CD4-positive, alpha-beta T cell treated with Interleukin-1 beta for 1 hour (primary cell): ENCODE results near the gene LRR1.
"Not testable (repeated sequence)": the region's sequence is repeated elsewhere in the genome, so short reads cannot be mapped to it uniquely, and the experiment has no call there.

Experiments
- DNase-seq, 2 donors: peaks; one replicate each; pipeline ENCODE4 v3.0.0-alpha.2; 2020 to 2022

LRR1 gene

GRCh38 chr14:49586673-49587460 is 11.9 kb upstream of the LRR1 start:
- DNase-seq, result peak in 1 of 2 donors; percentile 84

GRCh38 chr14:49589387-49589786 is 9.4 kb upstream of the LRR1 start:
- no peak for DNase-seq

- DNase-seq, result no peak
These were observed 5.7 kb upstream of the LRR1 start for GRCh38 chr14:49593016-49593415.

DNA sequence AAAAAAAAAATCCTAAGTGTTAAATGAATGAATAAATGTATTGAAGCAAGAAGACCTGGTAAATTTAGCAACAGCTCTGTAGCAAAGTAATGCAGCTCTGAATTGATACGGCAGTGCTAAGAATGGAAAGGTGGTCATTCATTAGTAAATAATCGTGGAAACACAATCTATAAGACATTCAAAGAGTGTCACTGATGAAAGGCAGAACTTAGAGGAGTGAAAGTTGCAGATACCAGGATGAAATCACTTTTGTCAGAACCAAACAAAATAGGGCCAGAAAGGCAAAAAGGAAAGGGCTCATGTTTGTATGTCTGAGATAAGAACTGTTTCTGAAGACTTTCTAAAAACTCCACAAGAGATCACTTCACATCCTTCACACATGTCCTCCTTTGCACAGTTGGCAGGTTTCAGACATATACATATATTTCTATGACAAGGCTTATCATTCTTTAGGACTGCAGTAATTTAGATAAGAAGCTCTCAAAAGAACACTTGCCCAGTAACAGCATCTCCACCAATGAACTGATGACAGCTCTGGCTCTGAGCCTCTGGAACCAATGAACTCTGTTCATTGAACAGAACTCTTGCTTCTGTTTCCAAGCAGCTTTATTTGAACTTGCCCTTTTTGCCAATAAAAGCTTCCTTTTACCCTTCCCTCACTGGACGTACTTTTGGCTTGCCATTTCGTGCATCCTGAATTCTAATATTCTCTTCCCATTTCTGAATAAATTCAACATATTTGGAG is 4.2 kb upstream of the LRR1 start:
- DNase-seq, result no peak

DNA sequence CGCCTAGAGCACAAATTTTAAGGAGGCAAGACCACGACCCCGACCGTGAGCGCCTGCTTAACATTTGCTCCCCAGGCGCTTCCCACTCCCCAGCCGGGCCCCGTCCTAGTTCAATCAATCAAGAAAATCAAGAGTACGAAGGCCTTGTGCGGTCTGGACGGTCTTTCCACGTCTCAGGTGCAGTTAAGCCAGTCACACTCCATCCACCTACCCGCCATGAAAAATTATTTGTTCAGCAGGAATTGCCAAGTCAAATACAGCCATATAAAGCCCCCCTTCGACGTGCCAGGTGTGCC is 603 bp upstream of the LRR1 start:
- DNase-seq, result peak in 1 of 2 donors; percentile 9

DNA sequence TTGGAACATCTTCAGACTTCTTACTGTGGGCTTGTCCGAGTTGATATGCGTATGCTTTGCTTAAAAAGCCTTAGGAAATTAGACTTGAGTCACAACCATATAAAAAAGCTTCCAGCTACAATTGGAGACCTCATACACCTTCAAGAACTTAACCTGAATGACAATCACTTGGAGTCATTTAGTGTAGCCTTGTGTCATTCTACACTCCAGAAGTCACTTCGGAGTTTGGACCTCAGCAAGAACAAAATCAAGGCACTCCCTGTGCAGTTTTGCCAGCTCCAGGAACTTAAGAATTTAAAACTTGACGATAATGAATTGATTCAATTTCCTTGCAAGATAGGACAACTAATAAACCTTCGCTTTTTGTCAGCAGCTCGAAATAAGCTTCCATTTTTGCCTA is 8.8 kb downstream of the LRR1 start:
- DNase-seq, result no peak

DNA sequence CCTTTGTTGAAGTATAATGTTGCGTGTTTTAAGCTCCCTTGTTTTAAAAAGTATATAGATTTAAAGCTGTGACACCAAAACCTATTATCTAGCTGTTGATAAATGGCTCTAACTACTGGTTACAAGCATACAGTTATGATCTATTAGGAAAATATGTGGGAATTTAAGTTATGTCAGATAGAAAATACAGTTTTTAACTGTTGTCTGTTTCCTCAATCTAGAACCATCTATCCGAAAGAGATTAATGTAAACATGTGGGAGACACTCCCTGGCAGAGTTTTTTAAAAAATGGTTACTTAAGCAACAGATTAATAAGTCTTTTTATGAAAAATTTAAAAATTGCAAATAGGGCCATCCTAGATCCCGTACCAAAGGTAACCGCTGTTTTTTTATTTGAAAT is 13.5 kb downstream of the LRR1 start:
- no peak for DNase-seq

DNA sequence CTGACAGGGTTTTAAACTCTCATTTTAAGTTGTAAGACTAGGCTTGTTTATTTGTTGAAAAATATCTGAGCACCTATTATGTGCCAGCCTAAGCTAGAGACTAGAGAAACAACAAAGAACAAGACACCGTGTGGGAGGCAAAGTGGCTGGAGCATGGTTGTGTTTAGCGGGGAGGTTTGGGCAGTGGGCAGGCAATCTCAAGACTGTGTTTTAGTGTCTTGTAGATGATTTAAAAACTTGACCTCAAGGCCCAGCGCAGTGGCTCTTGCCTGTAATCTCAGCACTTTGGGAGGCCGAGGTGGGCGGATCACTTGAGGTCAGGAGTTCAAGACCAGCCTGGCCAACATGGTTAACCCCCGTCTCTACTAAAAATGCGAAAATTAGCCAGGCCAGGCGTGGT is 13.9 kb downstream of the LRR1 start:
- DNase-seq, result no peak

DNA sequence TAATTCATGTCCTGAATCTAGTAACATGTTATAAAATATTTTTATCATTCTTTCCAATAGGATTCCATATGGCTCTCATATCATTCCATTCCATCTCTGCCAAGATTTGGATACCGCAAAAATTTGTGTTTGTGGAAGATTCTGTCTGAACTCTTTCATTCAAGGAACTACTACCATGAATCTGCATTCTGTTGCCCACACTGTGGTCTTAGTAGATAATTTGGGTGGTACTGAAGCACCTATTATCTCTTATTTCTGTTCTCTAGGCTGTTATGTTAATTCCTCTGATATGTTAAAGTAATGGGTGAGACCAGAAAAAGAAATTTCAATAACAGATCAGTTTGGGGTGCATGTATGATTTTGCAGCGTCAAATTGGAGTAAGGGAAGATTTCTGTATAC is 15.5 kb downstream of the LRR1 start:
- DNase-seq, result no peak

DNA sequence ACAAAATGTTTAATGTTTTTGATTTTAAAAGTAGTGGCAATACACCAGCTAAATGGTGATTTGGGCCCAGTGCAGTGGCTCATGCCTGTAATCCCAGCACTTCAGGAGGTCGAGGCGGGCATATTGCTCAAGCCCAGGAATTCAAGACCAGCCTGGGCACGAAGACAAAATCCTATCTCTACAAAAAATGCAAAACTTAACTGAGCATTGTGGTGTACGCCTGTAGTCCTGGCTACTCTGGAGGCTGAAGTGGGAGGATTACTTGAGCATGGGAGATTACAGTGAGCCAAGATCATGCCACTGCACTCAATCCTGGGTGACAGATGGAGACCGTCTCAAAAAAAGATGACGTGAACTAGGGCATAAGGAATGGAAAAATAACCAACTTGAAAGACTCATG is 17.0 kb downstream of the LRR1 start:
- no peak for DNase-seq

DNA sequence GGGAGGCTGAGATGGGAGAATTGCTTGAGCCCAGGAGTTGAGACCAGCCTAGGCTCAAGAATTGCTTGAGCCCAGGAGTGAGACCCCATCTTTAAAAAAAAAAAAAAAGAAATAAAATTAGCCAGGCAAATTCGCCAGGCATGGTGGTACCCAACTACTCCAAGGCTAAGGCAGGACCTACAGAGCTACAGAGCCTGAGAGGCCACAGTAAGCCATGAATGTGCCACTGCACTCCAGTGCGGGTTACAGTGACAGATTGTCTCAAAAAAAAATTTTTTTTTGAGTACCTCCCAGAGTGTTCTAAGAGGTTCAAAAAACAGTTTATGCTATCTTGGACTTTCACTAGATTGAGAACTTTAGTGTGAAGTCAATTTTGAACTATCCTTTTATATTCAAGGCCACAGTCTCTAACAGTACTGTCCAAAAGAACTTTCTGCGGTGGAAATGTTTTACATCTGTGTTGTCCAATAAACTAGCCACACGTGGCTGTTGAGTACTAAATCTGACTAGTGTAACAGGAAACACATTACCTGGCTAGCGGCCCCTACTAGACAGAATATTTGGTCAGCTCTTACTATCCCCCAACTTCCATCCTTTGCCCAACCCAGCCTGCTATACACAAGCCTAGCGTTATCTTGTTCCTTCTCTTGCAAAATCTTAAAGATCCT is 19.2 kb downstream of the LRR1 start:
- no peak for DNase-seq

DNA sequence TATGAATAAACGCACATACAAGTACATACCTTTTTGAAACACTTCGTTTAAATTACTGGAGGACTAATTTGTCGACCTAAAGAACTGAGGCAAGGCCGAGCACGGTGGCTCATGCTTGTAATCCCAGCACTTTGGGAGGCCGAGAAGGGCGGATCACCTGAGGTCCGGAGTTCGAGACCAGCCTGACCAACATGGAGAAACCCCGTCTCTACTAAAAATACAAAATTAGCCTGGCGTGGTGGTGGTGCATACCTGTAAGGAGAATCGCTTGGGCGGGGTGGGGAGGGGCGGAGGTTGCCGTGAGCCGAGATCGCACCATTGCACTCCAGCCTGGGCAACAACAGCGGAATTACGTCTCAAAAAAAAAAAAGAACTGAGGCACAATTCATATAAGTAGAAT is 20.5 kb downstream of the LRR1 start:
- not testable (repeated sequence) for DNase-seq

GRCh38 chr14:49619730-49620129 is 21.0 kb downstream of the LRR1 start:
- no peak for DNase-seq

DNA sequence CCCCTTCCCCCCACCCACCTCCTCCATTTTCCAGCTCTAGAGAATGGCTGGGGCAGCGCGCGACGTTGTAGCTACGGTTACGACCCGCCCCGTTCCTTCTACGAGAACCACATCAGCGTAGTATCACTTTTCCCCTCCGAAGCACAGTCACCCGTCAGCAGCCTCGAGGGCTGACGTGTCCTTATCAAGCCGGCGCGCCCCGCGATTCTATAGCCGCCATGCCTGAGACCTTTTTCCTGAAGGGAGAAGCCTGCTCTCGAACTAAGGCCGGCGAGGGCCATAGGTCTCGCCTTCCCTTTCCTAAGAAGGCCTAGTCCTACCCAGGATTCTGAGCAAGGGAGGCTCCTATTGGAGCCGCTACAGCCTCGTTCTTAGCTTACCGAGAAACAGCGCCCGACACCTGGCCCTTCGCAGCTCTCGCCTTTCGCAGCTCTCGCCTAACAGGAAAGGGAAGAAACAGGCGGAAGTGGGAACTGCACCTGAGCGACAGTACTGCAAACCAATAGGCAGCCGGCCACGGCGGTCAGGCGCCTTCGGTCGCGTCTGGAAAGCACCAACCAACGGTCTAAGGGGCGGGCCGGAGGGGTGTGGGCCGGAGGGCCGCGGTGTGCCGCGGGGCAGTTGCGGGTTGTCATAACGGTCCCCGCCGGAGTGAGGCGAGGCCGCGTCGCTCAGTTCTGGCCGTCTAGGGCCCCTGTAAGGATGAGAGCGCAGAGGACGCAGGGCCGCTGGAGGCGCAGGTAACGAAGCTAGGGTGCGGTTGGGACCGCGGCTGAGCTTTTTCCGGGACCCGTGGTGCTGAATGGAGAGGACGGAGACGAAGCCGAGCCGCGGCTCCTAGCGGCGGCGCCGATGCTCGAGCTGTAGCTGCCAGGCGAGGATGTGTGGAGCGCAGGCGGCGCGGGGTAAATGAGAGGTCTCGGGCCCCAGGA is 21.7 kb downstream of the LRR1 start, which contains the start of the genes MGAT2 and RPL36AL:
MGAT2 (plus strand) TSS at position 618 of the 932 bp plus-strand sequence. CDS start 470 bp downstream, outside the sequence.
RPL36AL (minus strand) TSS at position 445 of the 932 bp plus-strand sequence. CDS start 1,522 bp downstream, outside the sequence.
- peak; percentile 94 to 95 for DNase-seq

GRCh38 chr14:49621114-49621881 is 22.6 kb downstream of the LRR1 start:
- peak; percentile 65 to 74 for DNase-seq

GRCh38 chr14:49622022-49622607 is 23.4 kb downstream of the LRR1 start:
- DNase-seq, result no peak

DNA sequence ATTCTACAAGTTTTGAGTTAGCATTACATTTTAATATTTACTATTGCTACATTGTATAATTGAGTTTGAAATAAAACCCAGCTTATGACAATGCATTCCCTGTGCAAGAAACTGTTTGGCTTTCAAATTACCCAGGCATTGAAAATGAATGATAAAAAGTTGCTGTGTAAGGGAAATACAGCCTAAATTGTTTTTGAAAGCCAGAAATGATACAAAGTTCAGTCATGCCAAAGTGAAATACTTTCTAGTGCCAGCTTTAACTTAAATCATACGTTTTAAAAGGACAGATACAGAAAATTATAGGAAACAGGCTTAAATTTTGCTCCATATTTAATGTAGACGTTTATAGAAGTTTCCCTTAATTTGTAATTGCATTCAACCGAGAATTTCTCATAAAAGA is 24.6 kb downstream of the LRR1 start:
- DNase-seq, result no peak

GRCh38 chr14:49623941-49624839 is 25.4 kb downstream of the LRR1 start:
- DNase-seq, result peak in 1 of 2 donors; percentile 68

- DNase-seq, result peak; percentile 94 to 95
These were observed 35.2 kb downstream of the LRR1 start for GRCh38 chr14:49633640-49634546.
